PC-9 (cell line): ENCODE measurements around the gene INHA. TPM values are rescaled to one million over a fixed set of nuclear protein-coding genes. Genes with fewer than 3 reads are reported as not detected.

Source experiments
- BruUV-seq: library from RNA; stranded (reverse); fragments of 400-500 nt; replicated peaks from 2 replicates; lab custom pipeline; 2021; lab: Mats Ljungman, UMichigan
- CTCF ChIA-PET: fragments of 300-600 bp; sonication (Branson Sonifier 250); formaldehyde crosslinking; loops from one replicate; lab custom pipeline; 2022; ENCODE audit warnings: antibody characterized with exemption; lab: Charles Lee
- POLR2A ChIA-PET: fragments of 300-600 bp; sonication (Branson Sonifier 250); formaldehyde crosslinking; loops from one replicate; lab custom pipeline; 2022; ENCODE audit warnings: antibody characterized with exemption; ENCODE audit not compliant: unreplicated experiment; lab: Charles Lee
- DNase-seq, 2 experiments: peaks; one replicate each; pipeline versions ENCODE4 v3.0.0 to v3.0.0-alpha.2; 2015 to 2022; ENCODE audit warnings: mixed read lengths in 1 of 2
- H2AFZ ChIP-seq: fragments of 200-600 bp; sonication (generic); 2 replicates; pipeline ENCODE4 v1.8.1; 2017; ENCODE audit warnings: antibody characterized with exemption
- H3F3A ChIP-seq: fragments of 200-600 bp; sonication (generic); 2 replicates; pipeline ENCODE4 v1.8.1; 2017; ENCODE audit warnings: antibody characterized with exemption, mild to moderate bottlenecking, low read depth; ENCODE audit not compliant: insufficient read depth
- H3K27ac ChIP-seq: fragments of 200-600 bp; sonication (generic); 2 replicates; pipeline ENCODE4 v1.6.1; 2016; ENCODE audit warnings: mixed run types
- H3K27me3 ChIP-seq: fragments of 200-600 bp; sonication (generic); 2 replicates; pipeline ENCODE4 v1.6.1; 2016; ENCODE audit warnings: low read depth, mixed run types; ENCODE audit not compliant: insufficient read depth
- H3K36me3 ChIP-seq: fragments of 200-600 bp; sonication (generic); 2 replicates; pipeline ENCODE4 v1.6.1; 2016; ENCODE audit warnings: low read depth, mixed run types
- H3K4me1 ChIP-seq: fragments of 200-600 bp; sonication (generic); replicated peaks from 2 replicates; pipeline ENCODE4 v1.6.1; 2016; ENCODE audit warnings: mixed run types; ENCODE audit not compliant: insufficient read depth
- H3K4me2 ChIP-seq: fragments of 200-600 bp; sonication (generic); 2 replicates; pipeline ENCODE4 v1.6.1; 2017; ENCODE audit warnings: mixed run types
- H3K4me3 ChIP-seq: fragments of 200-600 bp; sonication (generic); 2 replicates; pipeline ENCODE4 v1.6.1; 2016; ENCODE audit warnings: mixed run types
- H3K79me2 ChIP-seq: fragments of 200-600 bp; sonication (generic); 2 replicates; pipeline ENCODE4 v1.6.1; 2017; ENCODE audit warnings: low read depth, mixed run types
- H3K9me2 ChIP-seq: fragments of 200-600 bp; sonication (generic); 2 replicates; pipeline ENCODE4 v1.8.1; 2017; ENCODE audit warnings: mild to moderate bottlenecking; ENCODE audit not compliant: insufficient read depth
- H3K9me3 ChIP-seq: fragments of 200-600 bp; sonication (generic); 2 replicates; pipeline ENCODE4 v1.8.1; 2016; ENCODE audit warnings: low read depth; ENCODE audit not compliant: insufficient read depth
- H4K20me1 ChIP-seq: fragments of 200-600 bp; sonication (generic); 2 replicates; pipeline ENCODE4 v1.8.1; 2017; ENCODE audit not compliant: insufficient read depth
- CTCF ChIP-seq: fragments of 200-600 bp; sonication (generic); conservative IDR thresholded peaks from 2 replicates; pipeline ENCODE4 v1.6.1; 2017; ENCODE audit warnings: mixed run types, antibody characterized with exemption, mild to moderate bottlenecking, moderate library complexity
- EZH2 ChIP-seq: fragments of 200-600 bp; sonication (generic); IDR thresholded peaks from 2 replicates; pipeline ENCODE4 v1.8.0; 2017; ENCODE audit warnings: antibody characterized with exemption, low read depth
- intact Hi-C: fragments of 100-400 bp; cut with micrococcal nuclease; formaldehyde crosslinking; loops from one replicate; pipeline ENCODE4 v1.10.0; 2022; ENCODE audit not compliant: unreplicated experiment
- total RNA-seq: library from RNA; stranded (reverse); gene quantifications from 2 replicates; pipeline ENCODE4 v1.2.3, GENCODE V29; 2021

INHA gene
- total RNA-seq, 1 experiment from 2014 or later, result 5.2 TPM

DNA sequence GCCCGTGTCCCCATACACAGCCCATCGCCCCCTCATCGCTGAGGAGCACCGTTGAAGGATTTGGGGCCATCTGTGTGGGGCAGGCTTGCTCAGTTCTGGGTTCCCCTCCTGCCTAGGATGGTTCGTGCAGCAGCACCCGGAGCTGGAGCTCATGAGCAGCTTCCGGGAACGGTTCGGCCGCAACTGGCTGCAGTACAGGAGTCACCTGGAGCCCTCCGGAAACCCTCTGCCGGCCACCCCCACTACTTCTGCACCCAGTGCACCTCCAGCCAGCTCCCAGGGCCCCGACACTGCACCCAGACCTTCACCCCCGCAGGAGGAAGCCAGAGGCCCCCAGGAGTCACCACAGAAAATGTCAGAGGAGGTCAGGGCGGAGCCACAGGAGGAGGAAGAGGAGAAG is 35.8 kb downstream of the INHA start:
- no peaks in the 10 kb centered on the region for H3K27me3 ChIP-seq
- H2AFZ ChIP-seq, result no peak overlapping the region
- no peak overlapping the region for H3K4me2 ChIP-seq
- TF ChIP-seq CTCF (no peak), EZH2 (no peak)
- H3K36me3 ChIP-seq, result no peaks in the 10 kb centered on the region
- ChIA-PET CTCF (no interaction called here), POLR2A (no interaction called here)
- H3K79me2 ChIP-seq, result no peaks in the 10 kb centered on the region
- BruUV-seq, result no TSS peak
- no peaks in the 10 kb centered on the region for H3K4me1 ChIP-seq
- no peaks in the 10 kb centered on the region for H4K20me1 ChIP-seq
- intact Hi-C loops, result no loop called here
- no peaks in the 10 kb centered on the region for H3K9me2 ChIP-seq
- H3K9me3 ChIP-seq, result no peaks in the 10 kb centered on the region
- no peak overlapping the region for H3K4me3 ChIP-seq
- DNase-seq, result no peak
- H3K27ac ChIP-seq, result no peak overlapping the region
- H3F3A ChIP-seq, result no peaks in the 10 kb centered on the region

DNA sequence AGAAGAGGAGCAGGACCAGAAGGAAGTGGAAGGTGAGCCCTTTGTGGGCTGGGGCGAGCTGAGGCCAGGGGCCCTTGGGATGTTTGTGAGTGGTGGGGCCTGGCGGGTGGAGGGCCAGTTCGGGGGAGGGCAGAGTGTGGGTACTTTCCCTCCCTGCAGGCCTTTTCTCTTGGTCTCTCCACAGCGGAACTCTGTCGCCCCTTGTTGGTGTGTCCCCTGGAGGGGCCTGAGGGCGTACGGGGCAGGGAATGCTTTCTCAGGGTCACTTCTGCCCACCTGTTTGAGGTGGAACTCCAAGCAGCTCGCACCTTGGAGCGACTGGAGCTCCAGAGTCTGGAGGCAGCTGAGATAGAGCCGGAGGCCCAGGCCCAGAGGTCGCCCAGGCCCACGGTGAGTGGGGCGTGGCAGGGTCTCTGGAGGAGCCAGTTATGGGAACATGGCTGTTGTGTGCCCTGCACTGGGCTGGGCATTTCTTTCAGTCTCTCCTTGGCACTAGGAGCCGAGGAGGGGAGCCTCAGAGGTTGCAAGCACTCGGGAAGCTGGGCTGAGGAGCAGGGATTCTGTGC is 36.4 kb downstream of the INHA start:
- TF ChIP-seq CTCF, result no peak
- TF ChIP-seq EZH2, result no peak
- Histone ChIP-seq H3K27ac (no peak overlapping the region), H3K79me2 (no peaks in the 10 kb centered on the region), H3K4me3 (no peak overlapping the region), H3K4me2 (no peak overlapping the region), H3K27me3 (no peaks in the 10 kb centered on the region), H3K9me3 (no peaks in the 10 kb centered on the region), H3F3A (no peaks in the 10 kb centered on the region), H3K36me3 (no peaks in the 10 kb centered on the region), H3K4me1 (no peaks in the 10 kb centered on the region), H2AFZ (no peak overlapping the region), H3K9me2 (no peaks in the 10 kb centered on the region), H4K20me1 (no peaks in the 10 kb centered on the region)
- intact Hi-C loops, result no loop called here
- ChIA-PET CTCF (no interaction called here), POLR2A (no interaction called here)
- no TSS peak for BruUV-seq
- DNase-seq, result no peak

DNA sequence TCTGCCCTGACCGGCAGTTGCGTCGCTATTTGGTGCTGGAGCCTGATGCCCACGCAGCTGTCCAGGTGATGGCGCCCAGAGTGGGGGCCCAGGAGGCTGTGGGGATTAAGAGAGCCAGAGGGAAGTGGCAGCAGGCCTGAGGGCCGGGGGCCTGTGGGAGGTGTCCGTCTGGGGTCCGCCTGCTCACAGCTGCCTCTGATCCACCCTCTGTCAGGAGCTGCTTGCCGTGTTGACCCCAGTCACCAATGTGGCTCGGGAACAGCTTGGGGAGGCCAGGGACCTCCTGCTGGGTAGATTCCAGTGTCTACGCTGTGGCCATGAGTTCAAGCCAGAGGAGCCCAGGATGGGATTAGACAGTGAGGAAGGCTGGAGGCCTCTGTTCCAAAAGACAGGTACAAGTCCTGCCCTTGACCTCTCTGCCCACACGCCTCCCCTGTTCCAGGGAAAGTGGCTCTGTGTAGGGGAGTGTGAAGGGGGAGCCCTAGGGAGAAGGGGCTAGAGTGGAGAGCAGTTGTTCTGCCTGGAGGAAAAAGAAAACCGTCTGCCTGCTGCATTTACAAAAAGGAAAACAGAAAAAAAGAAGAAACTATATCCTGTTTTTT is 37.1 kb downstream of the INHA start:
- Histone ChIP-seq H3K9me3 (no peaks in the 10 kb centered on the region), H3K36me3 (no peaks in the 10 kb centered on the region; the same call in 1 of the 2 replicates), H4K20me1 (no peaks in the 10 kb centered on the region), H3K4me1 (no peaks in the 10 kb centered on the region), H3K27ac (no peak overlapping the region), H3K9me2 (no peaks in the 10 kb centered on the region), H3F3A (no peaks in the 10 kb centered on the region), H3K4me2 (no peak overlapping the region), H3K79me2 (no peaks in the 10 kb centered on the region), H2AFZ (no peak overlapping the region), H3K27me3 (no peaks in the 10 kb centered on the region), H3K4me3 (no peak overlapping the region)
- CTCF ChIA-PET, result no interaction called here
- intact Hi-C loops, result no loop called here
- no TSS peak for BruUV-seq
- POLR2A ChIA-PET, result no interaction called here
- TF ChIP-seq CTCF (no peak), EZH2 (no peak)
- no peak for DNase-seq
